ENCODE data around the gene PCIF1.

- TF ChIP-seq, protein P1, sequence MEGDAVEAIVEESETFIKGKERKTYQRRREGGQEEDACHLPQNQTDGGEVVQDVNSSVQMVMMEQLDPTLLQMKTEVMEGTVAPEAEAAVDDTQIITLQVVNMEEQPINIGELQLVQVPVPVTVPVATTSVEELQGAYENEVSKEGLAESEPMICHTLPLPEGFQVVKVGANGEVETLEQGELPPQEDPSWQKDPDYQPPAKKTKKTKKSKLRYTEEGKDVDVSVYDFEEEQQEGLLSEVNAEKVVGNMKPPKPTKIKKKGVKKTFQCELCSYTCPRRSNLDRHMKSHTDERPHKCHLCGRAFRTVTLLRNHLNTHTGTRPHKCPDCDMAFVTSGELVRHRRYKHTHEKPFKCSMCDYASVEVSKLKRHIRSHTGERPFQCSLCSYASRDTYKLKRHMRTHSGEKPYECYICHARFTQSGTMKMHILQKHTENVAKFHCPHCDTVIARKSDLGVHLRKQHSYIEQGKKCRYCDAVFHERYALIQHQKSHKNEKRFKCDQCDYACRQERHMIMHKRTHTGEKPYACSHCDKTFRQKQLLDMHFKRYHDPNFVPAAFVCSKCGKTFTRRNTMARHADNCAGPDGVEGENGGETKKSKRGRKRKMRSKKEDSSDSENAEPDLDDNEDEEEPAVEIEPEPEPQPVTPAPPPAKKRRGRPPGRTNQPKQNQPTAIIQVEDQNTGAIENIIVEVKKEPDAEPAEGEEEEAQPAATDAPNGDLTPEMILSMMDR (IDR thresholded peaks at IDR 0.05) = no peak
- no peak for TF ChIP-seq POLR2A (IDR thresholded peaks at IDR 0.05)
Measured at GRCh38 chr20:45935416-45936046, 1.0 kb downstream of the PCIF1 start.
